ENCODE measurements around the gene FAM20A.

The FAM20A gene

GRCh38 chr17:68600931-68601564, at the start of gene FAM20A:
Gene FAM20A, minus strand, starts transcription at chr17:68601367. Its CDS starts 701 bp downstream, at chr17:68600666.
- DNase-seq = no peak

- no peak for DNase-seq
Measured at GRCh38 chr17:68649324-68649723, 48.2 kb upstream of the FAM20A start.

- DNase-seq = no peak
Measured at GRCh38 chr17:68646626-68647526, 45.7 kb upstream of the FAM20A start.

GRCh38 chr17:68642118-68642412, 40.9 kb upstream of the FAM20A start:
- no peak for DNase-seq

- no peak for DNase-seq
Measured at GRCh38 chr17:68641276-68642117, 40.3 kb upstream of the FAM20A start.

GRCh38 chr17:68640242-68640989, 39.2 kb upstream of the FAM20A start:
- DNase-seq = peak; percentile 18

- DNase-seq = no peak
Measured at GRCh38 chr17:68634345-68634876, 33.2 kb upstream of the FAM20A start.

- no peak for DNase-seq
Measured at GRCh38 chr17:68628576-68628957, 27.4 kb upstream of the FAM20A start.

GRCh38 chr17:68627956-68628575, 26.9 kb upstream of the FAM20A start:
- DNase-seq = no peak

- DNase-seq = no peak
Measured at GRCh38 chr17:68624381-68624780, 23.2 kb upstream of the FAM20A start.

- DNase-seq = no peak
Measured at GRCh38 chr17:68623811-68624210, 22.6 kb upstream of the FAM20A start.

GRCh38 chr17:68622423-68622822, 21.3 kb upstream of the FAM20A start:
- no peak for DNase-seq

- peak; percentile 37 for DNase-seq
Measured at GRCh38 chr17:68621065-68621464, 19.9 kb upstream of the FAM20A start.

- DNase-seq = no peak
Measured at GRCh38 chr17:68616334-68616733, 15.2 kb upstream of the FAM20A start.

- no peak for DNase-seq
Measured at GRCh38 chr17:68614718-68615117, 13.6 kb upstream of the FAM20A start.

- peak; percentile 31 for DNase-seq
Measured at GRCh38 chr17:68613739-68614298, 12.7 kb upstream of the FAM20A start.

GRCh38 chr17:68612923-68613292, 11.7 kb upstream of the FAM20A start:
- DNase-seq = no peak

- DNase-seq = no peak
Measured at GRCh38 chr17:68612209-68612922, 11.2 kb upstream of the FAM20A start.

GRCh38 chr17:68611353-68612208, 10.4 kb upstream of the FAM20A start:
- DNase-seq = no peak

- no peak for DNase-seq
Measured at GRCh38 chr17:68610554-68610953, 9.4 kb upstream of the FAM20A start.
